Omental fat pad (tissue), 4 donors: ENCODE results near the gene MARCHF3. TPM values are rescaled to one million over a fixed set of nuclear protein-coding genes. Genes with fewer than 3 reads are reported as not detected.
A peak's percentile ranks its signal among the peaks of the same experiment; 100 is the strongest.

Experiments
- ATAC-seq: fragments of 150-250 bp; one replicate; pipeline ENCODE4 v1.9.1; 2016; ENCODE audit warnings: mild to moderate bottlenecking, moderate library complexity; ENCODE audit not compliant: low FRiP score
- DNase-seq: peaks from one replicate; pipeline ENCODE4 v3.0.0-alpha.2; 2019; ENCODE audit warnings: low spot score
- total RNA-seq, 4 donors: library from RNA; depleted of rRNA; stranded (reverse); fragments of >200 nt; gene quantifications; one replicate each; pipeline ENCODE4 v1.1.0, GENCODE V29; 2016
- TF ChIP-seq, protein P1 (sequence below), 3 donors: fragments of 450-650 bp; IDR thresholded peaks; one replicate each; pipeline ENCODE4 v1.5.1; 2016 to 2017; ENCODE audit warnings: antibody characterized with exemption in 3 of 3, mild to moderate bottlenecking in 3 of 3, moderate library complexity in 2 of 3

MARCHF3 gene
- total RNA-seq, 4 donors from 2014 or later = 7.4 to 72.7 (median 16.2) TPM

DNA sequence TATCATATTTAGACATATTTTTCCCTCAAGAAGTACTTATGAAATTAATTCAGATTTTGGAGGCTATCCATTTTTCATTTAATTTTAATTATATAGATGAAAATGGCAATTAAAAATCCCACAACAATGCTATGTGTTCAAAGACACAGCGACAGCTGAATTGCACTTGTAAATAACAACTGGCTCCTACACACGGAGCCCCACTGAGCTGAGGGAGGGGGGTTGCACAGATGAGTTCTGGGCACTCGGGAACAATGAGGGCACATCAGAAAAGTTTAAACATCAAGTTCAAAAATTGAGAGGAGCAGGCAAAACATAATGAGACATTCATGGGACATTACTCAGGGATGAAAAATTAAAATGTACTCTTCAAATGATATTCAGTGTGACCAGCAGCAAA lies 104.9 kb downstream of the MARCHF3 start:
- TF ChIP-seq, protein P1, sequence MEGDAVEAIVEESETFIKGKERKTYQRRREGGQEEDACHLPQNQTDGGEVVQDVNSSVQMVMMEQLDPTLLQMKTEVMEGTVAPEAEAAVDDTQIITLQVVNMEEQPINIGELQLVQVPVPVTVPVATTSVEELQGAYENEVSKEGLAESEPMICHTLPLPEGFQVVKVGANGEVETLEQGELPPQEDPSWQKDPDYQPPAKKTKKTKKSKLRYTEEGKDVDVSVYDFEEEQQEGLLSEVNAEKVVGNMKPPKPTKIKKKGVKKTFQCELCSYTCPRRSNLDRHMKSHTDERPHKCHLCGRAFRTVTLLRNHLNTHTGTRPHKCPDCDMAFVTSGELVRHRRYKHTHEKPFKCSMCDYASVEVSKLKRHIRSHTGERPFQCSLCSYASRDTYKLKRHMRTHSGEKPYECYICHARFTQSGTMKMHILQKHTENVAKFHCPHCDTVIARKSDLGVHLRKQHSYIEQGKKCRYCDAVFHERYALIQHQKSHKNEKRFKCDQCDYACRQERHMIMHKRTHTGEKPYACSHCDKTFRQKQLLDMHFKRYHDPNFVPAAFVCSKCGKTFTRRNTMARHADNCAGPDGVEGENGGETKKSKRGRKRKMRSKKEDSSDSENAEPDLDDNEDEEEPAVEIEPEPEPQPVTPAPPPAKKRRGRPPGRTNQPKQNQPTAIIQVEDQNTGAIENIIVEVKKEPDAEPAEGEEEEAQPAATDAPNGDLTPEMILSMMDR (IDR thresholded peaks at IDR 0.05) = no peak
- ATAC-seq = no peak

DNA sequence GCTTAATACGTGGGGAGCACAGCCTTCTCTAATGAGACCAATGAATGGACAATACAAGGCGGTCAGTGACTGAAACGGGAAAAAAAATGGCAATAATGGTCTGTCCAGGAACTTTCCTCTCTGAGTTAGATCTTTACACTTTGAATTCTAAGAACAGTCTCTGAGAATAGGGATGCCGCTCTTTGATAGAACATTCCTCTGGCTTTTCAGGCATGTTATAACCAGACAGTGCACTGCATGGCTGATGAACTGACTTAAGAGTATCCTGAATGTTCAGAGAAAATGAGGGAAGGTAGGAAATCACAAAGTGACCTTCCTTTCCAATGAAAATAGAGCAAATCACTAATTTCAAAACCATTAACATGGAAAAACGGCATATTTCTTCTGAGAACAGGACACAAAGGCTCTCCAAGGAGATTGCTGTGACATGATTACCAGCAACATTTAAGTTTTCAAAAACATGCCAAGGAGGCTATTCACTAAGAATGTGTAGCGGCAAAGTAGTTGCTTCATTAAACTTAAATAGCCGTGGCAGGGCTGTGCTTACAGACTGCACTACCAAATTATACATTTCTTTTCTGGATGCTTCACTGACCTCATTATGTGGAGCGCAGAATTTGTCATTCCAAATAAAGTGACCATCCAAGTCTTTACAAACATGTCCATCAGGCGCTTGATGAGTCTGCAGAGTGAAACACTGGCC lies 105.9 kb downstream of the MARCHF3 start:
- no peak for DNase-seq
- ATAC-seq = no peak
- TF ChIP-seq, protein P1 (IDR thresholded peaks at IDR 0.05) = no peak

More for the DNA sequence above, 104.9 kb downstream of the MARCHF3 start:
- no peak for DNase-seq

DNA sequence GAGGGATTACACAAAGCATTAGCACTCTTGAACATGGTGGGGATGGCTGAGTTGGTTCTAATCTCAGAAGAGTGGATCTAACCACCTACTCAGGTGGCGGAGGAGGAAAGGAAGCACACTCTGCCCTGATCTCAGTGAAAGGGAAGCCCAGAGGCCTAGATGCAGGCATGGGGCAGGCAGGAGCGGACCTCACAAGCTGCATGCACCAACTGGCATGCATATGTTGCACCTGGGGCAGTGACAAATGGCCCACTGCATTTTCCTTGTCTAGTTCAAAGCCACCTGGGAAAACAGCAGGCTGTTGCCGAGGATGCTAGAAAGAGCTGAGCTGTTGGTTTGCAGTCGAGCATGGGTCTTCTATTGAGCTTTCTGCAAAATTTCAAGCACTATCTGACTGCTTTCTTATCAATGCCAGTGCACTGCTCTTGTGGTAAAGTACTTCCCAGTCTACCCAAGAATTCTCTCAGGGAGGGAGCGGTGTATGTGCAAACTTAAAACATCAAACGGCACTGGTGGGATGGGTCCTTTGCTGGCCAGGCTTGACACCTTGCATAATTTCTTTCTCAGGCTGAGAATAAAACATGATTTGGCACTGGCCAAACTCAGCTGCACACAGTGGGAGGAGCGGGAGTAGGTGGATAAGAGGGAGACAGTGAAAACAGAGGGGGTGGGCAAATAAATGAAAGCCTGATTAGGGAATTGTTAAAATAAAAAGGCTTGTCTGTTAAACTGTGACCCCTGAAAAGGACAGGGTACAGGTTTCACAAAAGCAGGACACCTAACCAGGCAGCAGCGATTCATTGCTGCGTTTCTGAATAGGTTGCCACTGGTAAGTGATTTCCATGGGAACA lies 108.9 kb downstream of the MARCHF3 start:
- ATAC-seq = peak; percentile 25
- DNase-seq = no peak
- TF ChIP-seq, protein P1 (IDR thresholded peaks at IDR 0.05) = no peak

DNA sequence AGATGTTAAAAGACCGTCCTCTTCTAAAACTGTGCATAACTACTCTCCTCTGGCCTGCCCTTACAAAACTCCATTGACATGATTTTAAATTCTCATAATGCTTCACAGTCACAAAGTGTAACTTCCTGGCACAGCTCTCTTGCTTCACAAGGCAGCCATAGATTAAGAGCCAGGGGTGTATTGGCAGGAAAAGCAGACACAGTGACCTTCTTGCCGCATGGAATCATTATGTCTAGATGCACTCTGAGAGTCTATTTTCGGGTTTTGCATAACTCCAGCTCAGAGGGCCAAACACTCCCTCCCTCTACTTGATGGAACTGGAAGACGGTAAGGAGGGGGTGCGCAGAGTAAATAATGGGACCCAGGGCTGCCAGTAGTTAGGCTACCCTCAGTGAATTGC lies 110.1 kb downstream of the MARCHF3 start:
- TF ChIP-seq, protein P1 (IDR thresholded peaks at IDR 0.05) = no peak
- no peak for DNase-seq
- no peak for ATAC-seq

DNA sequence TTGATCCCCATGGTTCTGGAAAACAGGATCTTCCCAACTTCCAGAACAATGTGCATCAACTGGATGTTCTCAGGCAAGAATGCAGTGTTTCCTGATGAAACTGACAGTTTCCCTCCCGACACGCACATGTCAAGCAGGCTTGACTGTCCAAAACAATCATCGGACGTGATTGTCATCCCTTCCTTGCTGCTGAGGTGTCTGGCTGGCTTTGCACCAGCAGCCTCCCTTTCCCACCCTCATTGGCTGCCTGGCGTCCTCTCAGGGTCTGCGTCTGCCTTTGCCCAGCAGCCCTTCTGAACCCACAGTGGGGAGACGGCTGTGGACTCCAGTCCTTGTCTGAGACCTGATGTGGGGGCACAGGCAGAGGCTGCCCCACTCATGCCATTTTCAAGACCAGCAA lies 110.8 kb downstream of the MARCHF3 start:
- TF ChIP-seq, protein P1 (IDR thresholded peaks at IDR 0.05) = no peak
- no peak for DNase-seq
- no peak for ATAC-seq

DNA sequence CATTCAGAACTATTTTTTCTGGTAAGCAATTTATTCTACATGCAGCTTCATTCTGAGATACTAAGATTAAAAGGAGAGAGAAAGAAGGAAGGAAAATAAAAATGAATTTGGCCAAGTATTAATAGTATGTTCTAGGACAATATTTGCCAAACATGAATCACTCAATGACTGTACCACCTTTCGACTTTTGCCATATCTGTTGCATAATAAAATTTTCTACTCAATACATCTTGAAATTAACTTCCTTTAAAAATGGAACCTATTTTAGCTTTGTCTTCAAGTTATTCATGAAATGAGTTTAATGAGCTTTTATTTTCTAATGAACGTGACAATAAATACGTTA lies 111.8 kb downstream of the MARCHF3 start:
- ATAC-seq = no peak

More for the DNA sequence above, 111.8 kb downstream of the MARCHF3 start:
- no peak for DNase-seq
- TF ChIP-seq, protein P1 (IDR thresholded peaks at IDR 0.05) = no peak
